ENCODE data around the gene CAB39. TPM values are rescaled to one million over a fixed set of nuclear protein-coding genes. Genes with fewer than 3 reads are reported as not detected.

The CAB39 gene
- polyA plus RNA-seq, 1 donor from 2014 or later, result 118 TPM

DNA sequence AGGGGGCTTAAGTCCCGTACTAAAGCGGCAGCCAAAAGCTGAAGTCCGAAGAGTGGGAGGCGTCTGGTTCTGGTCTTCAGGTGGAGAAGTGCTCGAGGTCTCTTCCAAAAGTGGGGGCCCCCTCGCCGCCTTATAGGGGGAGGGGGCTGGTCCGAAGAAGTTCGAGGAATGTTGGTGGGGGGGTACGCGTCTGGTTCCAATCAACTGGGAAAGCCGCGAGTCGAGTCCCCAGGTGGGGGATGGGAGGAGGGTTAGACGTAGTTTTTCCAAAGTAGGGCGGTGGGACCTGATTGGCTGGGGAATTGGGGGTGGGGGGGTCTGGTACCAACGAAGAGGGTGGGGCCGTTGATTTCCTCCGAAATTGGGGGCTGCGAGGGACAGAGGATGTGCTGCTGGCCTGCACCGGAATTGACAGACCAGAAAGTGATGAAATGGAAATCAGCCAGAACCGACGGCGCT is 152.7 kb downstream of the CAB39 start:
- TF ChIP-seq MXI1 (conservative IDR thresholded peaks at IDR 0.05; ENCODE audit: poor library complexity, severe bottlenecking) (no peak), TAF1 (IDR thresholded peaks at IDR 0.05; ENCODE audit: low read depth) (no peak), EP300 (conservative IDR thresholded peaks at IDR 0.05; ENCODE audit: poor library complexity, severe bottlenecking) (no peak), RAD21 (conservative IDR thresholded peaks at IDR 0.05) (no peak), POLR2AphosphoS5 (IDR thresholded peaks at IDR 0.05) (no peak), EZH2 (IDR thresholded peaks at IDR 0.05; ENCODE audit: borderline replicate concordance, insufficient read depth, low read length, poor library complexity, severe bottlenecking) (no peak), SMC3 (conservative IDR thresholded peaks at IDR 0.05; ENCODE audit: poor library complexity) (no peak)
- TF ChIP-seq, protein P1, sequence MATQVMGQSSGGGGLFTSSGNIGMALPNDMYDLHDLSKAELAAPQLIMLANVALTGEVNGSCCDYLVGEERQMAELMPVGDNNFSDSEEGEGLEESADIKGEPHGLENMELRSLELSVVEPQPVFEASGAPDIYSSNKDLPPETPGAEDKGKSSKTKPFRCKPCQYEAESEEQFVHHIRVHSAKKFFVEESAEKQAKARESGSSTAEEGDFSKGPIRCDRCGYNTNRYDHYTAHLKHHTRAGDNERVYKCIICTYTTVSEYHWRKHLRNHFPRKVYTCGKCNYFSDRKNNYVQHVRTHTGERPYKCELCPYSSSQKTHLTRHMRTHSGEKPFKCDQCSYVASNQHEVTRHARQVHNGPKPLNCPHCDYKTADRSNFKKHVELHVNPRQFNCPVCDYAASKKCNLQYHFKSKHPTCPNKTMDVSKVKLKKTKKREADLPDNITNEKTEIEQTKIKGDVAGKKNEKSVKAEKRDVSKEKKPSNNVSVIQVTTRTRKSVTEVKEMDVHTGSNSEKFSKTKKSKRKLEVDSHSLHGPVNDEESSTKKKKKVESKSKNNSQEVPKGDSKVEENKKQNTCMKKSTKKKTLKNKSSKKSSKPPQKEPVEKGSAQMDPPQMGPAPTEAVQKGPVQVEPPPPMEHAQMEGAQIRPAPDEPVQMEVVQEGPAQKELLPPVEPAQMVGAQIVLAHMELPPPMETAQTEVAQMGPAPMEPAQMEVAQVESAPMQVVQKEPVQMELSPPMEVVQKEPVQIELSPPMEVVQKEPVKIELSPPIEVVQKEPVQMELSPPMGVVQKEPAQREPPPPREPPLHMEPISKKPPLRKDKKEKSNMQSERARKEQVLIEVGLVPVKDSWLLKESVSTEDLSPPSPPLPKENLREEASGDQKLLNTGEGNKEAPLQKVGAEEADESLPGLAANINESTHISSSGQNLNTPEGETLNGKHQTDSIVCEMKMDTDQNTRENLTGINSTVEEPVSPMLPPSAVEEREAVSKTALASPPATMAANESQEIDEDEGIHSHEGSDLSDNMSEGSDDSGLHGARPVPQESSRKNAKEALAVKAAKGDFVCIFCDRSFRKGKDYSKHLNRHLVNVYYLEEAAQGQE (IDR thresholded peaks at IDR 0.05; ENCODE audit: borderline replicate concordance), result no peak
- TF ChIP-seq, protein P2, sequence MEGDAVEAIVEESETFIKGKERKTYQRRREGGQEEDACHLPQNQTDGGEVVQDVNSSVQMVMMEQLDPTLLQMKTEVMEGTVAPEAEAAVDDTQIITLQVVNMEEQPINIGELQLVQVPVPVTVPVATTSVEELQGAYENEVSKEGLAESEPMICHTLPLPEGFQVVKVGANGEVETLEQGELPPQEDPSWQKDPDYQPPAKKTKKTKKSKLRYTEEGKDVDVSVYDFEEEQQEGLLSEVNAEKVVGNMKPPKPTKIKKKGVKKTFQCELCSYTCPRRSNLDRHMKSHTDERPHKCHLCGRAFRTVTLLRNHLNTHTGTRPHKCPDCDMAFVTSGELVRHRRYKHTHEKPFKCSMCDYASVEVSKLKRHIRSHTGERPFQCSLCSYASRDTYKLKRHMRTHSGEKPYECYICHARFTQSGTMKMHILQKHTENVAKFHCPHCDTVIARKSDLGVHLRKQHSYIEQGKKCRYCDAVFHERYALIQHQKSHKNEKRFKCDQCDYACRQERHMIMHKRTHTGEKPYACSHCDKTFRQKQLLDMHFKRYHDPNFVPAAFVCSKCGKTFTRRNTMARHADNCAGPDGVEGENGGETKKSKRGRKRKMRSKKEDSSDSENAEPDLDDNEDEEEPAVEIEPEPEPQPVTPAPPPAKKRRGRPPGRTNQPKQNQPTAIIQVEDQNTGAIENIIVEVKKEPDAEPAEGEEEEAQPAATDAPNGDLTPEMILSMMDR (IDR thresholded peaks at IDR 0.05; ENCODE audit: poor library complexity, severe bottlenecking), result no peak
- H2AFZ ChIP-seq (ENCODE audit: low read depth, low read length), result peak overlapping the region; percentile 60
- peaks cover 46% of the 10 kb centered on the region for H3K79me2 ChIP-seq (replicated peaks; ENCODE audit: insufficient read depth, low read length)
- peak overlapping the region; percentile 94 for H3K9ac ChIP-seq (ENCODE audit: low read length)
- no peaks in the 10 kb centered on the region for H3K27me3 ChIP-seq (ENCODE audit: insufficient read depth, low read depth, low read length)
- H3K27ac ChIP-seq (ENCODE audit: low read length), result peak overlapping the region; percentile 83
- H3K4me2 ChIP-seq (ENCODE audit: low read length), result peak overlapping the region; percentile 62
- H4K20me1 ChIP-seq (ENCODE audit: insufficient read depth), result no peaks in the 10 kb centered on the region
- peak overlapping the region; percentile 98 for H3K4me3 ChIP-seq (ENCODE audit: low read length)
- no peaks in the 10 kb centered on the region for H3F3A ChIP-seq (ENCODE audit: insufficient read depth, low read length, poor library complexity, severe bottlenecking)
- no peaks in the 10 kb centered on the region for H3K36me3 ChIP-seq (ENCODE audit: insufficient read depth, low read length)
- H3K9me3 ChIP-seq (ENCODE audit: low read length), result no peaks in the 10 kb centered on the region
- H3K9me2 ChIP-seq (ENCODE audit: insufficient read depth, low read length), result no peaks in the 10 kb centered on the region

DNA sequence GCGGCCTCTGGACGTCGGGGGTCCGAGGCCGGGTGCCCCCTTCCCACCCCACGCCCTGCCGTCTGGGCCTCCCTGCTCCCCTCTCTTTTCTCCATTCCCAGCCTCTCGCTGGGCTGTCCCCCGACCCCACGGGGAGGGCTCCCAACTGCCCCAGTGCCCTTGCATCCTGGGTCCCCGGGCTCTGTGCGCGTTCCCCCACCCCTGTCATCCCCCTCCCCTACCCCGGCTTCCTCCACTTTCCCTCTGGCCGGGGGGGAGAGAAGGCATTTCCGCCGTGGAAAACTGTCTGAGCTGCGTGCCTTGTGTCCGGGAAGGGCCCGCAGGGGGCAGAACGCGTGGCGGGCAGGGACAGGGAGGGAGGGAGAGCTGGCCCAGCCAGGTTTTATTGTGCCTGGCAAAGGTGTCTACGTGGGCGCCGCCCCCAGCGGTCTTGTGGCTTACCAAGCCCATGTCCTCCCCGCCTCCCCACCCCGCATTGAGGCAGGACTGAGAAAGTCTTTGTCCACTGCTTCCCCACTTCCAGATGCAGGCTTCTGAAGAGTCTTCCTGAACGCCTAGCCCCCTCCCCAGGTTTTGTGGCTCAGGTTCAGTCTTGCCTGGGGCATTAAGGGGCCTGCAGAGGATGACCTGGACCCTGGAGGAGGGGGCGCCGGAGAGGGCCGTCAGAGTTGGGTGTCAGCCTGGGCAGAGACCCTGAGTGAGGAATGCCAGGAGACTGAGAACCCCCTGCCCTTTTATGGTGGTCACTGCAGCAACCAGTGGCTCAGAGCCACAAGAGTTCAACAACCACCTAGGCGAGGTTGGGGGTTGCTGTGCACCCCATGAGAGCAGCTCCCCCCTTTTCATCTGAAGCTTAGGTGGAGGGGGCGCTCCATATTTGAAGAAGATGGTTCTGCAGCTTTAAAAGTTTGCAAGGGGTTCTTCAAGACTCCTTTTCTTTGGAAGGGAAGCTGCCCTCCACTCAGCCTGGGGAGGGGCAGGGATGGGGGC is 153.4 kb downstream of the CAB39 start:
- Histone ChIP-seq H3K79me2 (replicated peaks; ENCODE audit: insufficient read depth, low read length) (peaks cover 52% of the 10 kb centered on the region), H3K4me2 (ENCODE audit: low read length) (peak overlapping the region; percentile 62), H3K27me3 (ENCODE audit: insufficient read depth, low read depth, low read length) (no peaks in the 10 kb centered on the region), H3K9me3 (ENCODE audit: low read length) (no peaks in the 10 kb centered on the region), H3K9me2 (ENCODE audit: insufficient read depth, low read length) (no peaks in the 10 kb centered on the region), H3K9ac (ENCODE audit: low read length) (peak overlapping the region; percentile 94), H2AFZ (ENCODE audit: low read depth, low read length) (peak overlapping the region; percentile 60), H3K36me3 (ENCODE audit: insufficient read depth, low read length) (no peaks in the 10 kb centered on the region), H4K20me1 (ENCODE audit: insufficient read depth) (no peaks in the 10 kb centered on the region), H3K27ac (ENCODE audit: low read length) (peak overlapping the region; percentile 83), H3K4me3 (ENCODE audit: low read length) (peak overlapping the region; percentile 98), H3F3A (ENCODE audit: insufficient read depth, low read length, poor library complexity, severe bottlenecking) (no peaks in the 10 kb centered on the region)
- TF ChIP-seq, protein P2 (IDR thresholded peaks at IDR 0.05; ENCODE audit: poor library complexity, severe bottlenecking), result peak; percentile 28
- no peak for TF ChIP-seq TAF1 (IDR thresholded peaks at IDR 0.05; ENCODE audit: low read depth)
- TF ChIP-seq POLR2AphosphoS5 (IDR thresholded peaks at IDR 0.05), result peak; percentile 35
- TF ChIP-seq, protein P1 (IDR thresholded peaks at IDR 0.05; ENCODE audit: borderline replicate concordance), result no peak
- peak; percentile 18 for TF ChIP-seq MXI1 (conservative IDR thresholded peaks at IDR 0.05; ENCODE audit: poor library complexity, severe bottlenecking)
- TF ChIP-seq EP300 (conservative IDR thresholded peaks at IDR 0.05; ENCODE audit: poor library complexity, severe bottlenecking), result no peak
- TF ChIP-seq EZH2 (IDR thresholded peaks at IDR 0.05; ENCODE audit: borderline replicate concordance, insufficient read depth, low read length, poor library complexity, severe bottlenecking), result no peak
- TF ChIP-seq RAD21 (conservative IDR thresholded peaks at IDR 0.05), result no peak
- peak; percentile 40 for TF ChIP-seq SMC3 (conservative IDR thresholded peaks at IDR 0.05; ENCODE audit: poor library complexity)

All from neural cell (in vitro differentiated cells).